DMS79 (cell line): ENCODE measurements around the gene SNTG2.

ENCODE experiments used
- DNase-seq: peaks from one replicate; lab custom pipeline; 2025; lab: John Stamatoyannopoulos, UW

The SNTG2 gene

DNA sequence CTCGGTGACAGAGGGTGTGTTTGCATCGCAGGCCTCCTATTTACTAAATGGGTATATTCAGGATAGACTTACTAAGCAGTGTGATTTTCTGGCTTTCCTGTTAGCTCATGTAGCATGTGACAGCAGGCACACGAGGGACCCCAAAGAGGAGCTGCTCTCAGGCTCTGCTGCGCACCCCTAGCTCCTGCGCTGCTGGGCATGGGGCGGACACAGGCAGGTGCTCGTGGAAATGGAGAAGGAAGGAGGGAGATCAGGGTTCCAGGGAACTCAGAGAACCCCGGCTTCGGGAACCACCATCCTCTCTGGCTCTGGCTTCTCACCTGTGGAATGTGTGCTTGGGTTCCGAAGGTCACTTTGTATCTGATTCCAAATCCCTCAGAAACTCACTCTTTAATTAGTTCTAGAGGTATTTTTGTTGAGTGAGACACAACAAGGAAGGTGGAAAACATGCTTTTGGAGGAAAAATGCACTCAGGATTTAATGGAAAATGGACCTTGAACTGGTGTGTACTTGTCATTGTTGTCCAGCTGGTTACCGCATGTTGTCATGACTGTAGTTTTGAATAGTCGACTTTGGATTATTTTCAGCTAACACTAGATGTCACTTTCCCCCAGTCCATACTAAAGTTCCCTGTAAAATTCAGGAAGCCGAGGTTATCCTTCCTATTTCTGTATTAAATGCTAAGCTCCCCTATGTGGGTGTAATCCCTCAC is 3.5 kb downstream of the SNTG2 start:
- peak; percentile 27 for DNase-seq

DNA sequence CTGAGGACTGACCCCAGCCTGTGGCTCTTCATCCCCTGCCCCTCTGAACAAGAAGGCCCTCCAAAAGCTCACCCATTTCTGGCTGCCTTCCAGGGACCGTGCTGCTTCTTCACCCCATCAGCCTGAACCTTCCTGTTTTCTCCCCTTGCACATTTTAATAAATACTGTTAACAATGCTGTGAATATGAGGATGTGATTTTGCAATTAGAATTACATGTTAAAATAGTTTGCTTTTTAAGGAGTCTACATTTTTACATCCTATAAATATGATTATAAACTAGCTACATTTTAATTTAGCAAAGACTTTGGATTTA is 4.0 kb downstream of the SNTG2 start:
- no peak for DNase-seq

DNA sequence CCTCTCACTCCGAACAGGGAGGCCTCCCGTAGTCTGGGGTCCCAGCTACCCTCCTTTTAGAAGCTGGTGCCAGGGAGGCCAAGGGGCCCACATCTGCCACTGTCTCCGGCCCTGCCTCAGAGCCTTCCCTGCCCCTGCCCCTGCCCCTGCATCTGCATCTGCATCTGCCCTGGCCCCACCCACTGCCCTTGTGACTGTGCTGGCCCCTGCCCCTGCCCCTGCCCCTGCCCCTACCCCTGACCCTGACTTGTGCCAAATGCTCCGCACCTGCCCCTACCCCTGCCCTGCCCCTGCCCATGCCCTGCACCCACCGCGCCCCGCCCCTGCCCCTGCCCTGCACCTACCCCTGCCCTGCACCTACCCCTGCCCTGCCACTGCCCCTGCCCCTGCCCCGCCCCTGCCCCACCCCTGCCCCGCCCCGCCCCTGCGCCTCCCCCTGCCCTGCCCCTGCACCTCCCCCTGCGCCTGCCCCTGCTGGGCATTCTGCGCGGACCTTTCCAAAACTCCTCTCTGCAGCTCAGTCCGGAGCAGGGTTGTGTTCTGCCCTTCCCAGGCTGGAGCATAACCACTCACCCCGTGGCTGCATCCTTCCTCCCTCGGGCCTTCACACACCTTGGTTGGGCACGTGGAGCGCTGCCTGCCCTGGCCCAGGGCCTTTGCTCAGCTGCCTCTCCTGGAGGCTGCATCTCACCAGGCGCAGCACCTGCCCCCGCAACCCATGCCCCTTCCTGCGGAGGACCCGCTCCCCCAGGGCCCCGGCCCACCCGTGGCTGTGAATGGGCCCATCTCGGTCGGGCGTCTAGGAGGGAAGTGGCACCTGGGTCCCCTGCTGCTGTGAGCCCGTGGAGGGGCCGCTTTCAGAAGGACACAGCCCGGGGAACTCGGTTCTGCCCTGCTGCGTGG is 5.4 kb downstream of the SNTG2 start:
- DNase-seq, result no peak

DNA sequence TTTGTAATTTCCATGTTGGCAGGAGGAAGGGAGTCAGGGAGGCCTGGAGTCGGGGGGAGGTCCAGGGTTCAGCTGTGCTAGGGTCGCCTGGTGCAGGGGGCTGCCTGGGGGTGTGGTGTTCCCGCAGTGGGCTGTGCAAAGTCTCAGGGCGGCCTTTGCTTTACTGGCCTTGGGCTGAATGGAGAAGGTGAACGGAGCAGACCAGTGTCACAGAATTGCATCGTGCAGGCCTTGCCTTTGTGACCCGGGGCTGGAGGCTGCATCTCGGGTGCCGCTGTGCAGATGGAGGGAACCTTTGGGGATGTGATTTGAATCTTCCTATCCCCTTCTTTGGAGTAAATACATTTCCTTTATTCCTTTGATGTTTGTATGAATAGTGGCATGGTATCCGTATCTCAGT is 8.8 kb downstream of the SNTG2 start:
- DNase-seq, result no peak

DNA sequence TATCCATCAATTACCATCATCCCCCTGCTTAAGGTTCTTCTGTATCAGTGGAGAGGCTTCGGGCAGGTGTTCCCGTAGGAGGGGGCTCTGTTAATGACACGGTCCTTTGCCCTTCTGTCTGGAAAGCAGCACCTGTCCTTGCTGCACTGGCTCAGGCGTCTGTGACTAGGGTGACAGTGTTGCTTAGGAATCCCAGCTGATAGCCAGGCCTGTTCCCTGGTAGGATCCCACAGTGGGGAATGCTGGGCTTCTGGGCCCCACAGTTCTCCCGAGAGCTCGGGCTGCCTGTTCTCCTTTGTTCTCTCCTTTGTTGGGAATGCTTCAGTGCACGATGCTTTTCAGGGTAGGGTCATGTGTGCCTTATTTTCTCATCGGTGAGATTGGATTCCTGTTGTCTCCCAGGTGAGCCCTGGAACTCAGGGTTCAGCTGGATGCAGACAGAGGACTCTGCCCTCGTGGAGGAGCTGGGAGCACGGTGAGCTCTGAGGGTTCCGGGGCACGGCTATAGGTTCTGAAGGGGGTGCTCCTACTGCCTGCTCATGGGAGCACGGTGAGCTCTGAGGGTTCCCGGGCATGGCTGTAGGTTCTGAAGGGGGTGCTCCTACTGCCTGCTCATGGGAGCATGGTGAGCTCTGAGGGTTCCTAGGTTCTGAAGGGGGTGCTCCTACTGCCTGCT is 9.6 kb downstream of the SNTG2 start:
- DNase-seq, result peak; percentile 73

DNA sequence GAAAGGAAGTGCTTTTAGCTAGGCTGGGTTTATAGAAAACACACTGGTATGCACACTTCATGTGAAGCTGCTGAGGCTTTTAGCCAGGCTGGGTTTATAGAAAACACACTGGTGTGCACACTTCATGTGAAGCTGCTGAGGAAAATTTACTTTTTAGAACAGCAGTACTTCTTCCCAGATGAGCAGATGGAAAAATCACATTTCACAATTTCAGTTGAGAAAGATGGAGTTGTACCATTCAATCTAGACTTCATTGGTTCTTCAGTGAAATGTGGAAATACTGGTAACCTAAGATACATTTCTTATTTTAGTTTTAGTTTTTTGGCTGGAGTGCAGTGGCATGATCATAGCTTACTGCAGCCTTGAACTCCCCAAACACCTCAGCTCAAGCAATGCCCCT is 11.1 kb downstream of the SNTG2 start:
- no peak for DNase-seq

DNA sequence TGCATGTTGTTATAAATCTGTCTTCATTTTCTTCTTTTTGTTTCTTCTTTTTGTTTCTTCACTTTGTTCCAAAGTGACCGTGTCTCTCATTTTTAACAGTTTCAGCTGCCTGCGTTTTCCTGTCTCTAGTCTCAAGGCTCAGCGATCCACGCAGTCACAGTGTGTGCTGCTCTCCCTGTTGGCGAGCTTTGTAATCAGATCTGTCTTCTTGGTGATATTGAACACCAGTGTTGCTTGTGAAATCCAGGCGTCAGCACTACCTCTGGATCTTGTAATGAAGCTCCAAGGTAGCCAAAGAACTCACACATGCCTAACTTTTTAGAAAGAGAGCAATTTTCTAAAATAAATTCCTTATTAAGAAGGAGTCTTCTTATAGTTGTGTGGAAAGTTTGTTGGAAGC is 13.2 kb downstream of the SNTG2 start:
- no peak for DNase-seq

DNA sequence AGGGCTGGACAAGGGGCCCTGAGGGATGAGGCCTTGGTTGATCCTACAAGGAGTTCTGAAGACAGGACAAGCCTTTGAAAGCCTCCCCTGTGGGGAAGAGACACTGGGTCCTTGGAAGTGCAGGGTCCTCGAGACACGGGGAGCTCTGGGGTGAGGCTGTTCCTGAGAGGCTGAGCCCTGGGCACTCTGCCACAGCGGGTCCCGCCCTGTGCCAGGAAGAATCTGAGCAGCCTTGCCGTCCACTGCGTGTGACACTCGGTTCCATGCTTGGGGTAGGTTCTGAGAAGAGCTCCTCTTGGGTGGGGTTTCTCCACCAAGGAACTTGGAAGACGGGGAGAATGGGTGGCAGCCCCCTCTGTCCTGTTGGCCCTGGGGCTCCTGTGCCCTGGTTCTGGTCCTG is 13.9 kb downstream of the SNTG2 start:
- no peak for DNase-seq

DNA sequence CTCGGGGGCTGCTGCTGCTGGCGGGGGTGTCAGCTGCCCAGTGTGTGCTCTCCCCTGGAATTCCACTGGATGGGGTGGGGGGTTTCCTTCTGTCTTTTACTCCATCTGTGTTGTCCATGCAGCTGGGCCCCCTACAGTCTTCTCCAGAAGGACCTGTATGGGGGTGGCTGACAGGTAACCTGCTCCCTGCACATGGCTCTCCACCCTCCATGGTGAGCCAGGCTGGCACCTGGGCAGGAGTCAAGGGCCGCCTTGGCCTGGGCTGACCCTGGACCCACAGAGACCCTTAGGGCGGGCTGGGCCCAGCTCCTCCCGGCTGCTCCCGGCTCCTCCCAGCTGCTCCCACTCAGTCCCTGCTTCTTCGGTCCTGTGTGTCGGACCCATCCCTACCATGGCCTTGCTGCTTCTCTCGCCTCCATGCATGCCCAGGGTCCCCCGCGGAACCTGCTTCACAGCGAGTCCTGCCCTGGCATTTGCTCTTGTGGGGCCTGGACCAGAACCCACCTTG is 15.0 kb downstream of the SNTG2 start:
- no peak for DNase-seq

DNA sequence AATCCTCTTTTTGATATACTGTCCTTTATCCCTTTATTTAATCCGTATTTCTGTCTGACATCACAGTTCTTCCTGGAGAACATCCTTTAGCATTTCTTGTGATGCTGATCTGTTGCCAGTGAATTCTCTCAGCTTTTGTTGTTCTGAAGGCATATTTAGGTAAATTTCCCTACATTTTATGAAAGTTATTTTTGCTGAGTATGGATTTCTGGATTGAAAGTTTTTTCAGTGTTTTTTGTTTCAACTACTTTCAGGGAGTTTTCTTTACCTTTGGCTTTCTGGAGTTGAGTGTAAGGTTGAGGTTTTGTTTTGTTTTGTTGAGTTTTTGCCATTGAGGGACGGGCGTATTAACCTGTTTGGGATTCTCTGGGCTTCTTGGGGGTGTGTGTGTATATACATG is 22.5 kb downstream of the SNTG2 start:
- DNase-seq, result no peak

DNA sequence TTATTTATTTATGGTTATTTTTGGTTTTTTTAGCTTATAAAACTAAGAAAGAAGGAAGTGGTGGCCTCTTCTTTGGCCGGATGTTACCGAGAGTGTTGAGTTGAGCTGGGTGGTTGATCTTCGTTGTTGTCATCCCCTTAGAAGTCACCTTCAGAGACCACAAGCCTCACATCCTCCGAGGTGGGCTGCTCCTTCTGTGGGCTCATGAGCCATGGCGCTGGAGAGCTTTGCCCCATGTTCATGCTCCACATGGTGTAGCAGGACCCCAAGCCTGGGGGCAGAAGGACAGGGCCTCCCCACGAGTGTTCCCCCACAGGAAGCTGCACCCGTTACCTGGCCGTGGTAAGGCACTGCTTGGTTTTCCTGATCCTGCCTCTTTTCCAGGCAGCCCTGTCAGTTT is 23.4 kb downstream of the SNTG2 start:
- DNase-seq, result no peak

DNA sequence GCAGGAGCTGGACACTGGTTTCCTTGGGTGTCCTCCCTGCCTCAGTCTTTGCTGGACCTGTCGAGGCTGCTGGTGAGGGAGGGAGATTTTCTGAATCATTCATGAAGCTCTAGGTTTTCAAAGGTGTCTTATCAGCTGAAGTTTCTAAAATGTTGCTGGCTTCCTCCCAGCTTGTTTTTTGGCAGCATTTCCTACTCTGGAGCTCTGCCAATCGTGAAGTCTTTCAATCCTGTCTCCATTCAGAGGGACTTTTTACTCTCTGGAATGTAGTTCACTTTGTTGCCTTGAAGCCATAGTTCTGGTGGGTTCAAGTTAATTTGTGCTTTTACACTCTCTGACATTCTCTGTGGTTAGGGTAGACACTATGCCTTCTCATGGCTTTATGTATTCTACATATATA is 23.9 kb downstream of the SNTG2 start:
- peak; percentile 58 for DNase-seq

DNA sequence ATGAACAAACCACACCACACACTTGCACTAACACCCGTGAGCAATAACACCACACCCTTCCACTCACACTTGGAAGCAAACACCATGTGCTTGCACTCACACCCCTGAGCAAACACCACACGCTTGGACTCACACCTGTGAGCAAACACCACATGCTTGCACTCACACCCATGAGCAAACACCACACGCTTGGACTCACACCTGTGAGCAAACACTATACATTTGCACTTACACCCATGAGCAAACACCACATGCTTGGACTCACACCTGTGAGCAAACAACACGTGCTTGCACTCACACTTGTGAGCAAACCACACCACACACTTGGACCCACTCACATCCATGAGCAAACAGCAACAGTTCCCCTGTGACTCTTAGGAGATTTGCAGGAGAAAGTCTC is 24.4 kb downstream of the SNTG2 start:
- no peak for DNase-seq

DNA sequence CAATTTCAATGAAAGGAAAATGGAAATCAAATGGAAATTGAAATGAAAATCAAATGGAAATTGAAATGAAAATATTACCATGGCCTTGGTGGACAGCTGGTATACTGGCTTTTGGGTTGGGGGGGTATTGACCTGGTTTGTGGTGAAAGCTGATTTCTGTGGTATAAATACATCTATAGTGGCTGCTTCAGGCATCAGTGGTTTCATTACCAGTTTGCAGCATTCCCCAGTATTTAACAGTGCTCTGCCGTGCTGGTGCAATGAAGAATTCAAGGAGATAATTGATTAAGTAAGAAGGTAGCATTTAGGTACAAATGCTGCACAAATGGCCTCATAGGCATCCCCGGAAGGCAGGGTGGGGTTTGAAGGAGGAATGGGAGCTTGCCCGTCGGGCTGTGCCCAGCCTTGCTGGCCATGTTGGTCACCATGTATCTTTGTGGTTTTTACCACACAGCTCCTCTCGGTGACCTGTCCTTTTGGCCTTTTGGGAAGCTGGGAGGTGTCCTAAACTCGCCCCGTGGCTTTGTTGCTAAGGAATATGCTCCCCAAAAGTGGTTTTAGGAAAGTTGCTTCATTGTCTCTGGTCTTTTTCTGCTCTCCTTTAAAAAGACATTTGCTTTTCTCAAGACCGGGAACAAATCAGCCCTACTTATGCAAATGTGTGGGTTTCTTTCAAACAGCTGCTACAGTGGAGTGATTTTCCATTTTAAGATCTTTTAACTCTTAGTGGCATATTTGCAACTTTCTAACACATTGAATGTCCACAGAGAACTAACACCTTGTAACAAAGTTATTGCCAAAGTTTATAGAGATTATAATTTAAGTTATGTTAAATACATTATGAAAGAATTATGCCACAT is 28.6 kb downstream of the SNTG2 start:
- no peak for DNase-seq

DNA sequence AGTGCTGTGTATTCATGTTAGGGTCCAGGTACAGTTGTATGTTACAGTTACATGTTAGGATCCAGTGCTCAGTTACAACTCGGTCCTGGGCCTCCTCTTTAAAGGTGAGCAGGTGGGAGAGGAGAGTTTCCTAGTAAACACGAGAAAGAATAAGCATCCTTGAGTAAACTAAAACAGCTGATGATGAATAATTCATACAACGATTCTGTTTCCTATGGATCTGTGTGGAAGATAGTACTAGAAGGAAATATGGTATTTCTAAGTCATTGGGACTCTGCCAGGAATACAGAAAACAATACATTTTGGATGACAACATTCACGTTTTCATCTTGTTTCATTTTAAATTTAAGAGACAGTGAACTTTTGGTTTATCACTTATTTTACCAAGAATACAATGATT is 29.5 kb downstream of the SNTG2 start:
- DNase-seq, result no peak

DNA sequence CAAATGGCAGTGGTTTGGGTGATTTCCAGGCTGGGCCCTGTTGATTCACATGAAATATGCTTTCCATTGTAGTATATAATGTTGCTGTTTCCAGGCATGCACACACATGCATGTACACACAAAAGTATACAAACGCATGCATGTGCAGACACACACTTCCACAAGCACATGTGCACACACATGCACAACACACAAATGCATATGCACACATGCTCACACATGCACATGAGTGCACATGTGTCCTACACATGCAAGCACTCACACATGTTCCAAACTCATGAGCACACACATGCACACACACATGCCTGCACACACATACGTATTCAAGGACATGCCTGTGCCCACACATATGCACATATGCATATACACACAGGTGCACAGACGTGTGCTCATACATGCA is 30.6 kb downstream of the SNTG2 start:
- DNase-seq, result no peak

DNA sequence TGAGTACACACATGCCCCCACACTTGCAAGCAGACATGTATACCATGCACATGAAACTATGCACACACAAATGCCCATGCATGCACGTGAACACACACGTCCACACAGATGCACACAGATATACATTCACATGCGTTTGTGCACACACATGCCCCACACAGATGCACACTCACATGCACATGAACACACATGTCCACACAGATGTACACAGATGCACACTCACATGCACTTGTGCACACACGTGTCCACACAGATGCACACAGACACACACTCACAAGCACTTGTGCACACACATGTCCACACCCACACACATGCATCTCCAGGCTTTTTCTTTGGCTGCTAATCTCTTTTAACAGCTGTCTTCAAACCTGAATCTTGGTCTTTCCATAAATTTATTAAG is 31.1 kb downstream of the SNTG2 start:
- no peak for DNase-seq

DNA sequence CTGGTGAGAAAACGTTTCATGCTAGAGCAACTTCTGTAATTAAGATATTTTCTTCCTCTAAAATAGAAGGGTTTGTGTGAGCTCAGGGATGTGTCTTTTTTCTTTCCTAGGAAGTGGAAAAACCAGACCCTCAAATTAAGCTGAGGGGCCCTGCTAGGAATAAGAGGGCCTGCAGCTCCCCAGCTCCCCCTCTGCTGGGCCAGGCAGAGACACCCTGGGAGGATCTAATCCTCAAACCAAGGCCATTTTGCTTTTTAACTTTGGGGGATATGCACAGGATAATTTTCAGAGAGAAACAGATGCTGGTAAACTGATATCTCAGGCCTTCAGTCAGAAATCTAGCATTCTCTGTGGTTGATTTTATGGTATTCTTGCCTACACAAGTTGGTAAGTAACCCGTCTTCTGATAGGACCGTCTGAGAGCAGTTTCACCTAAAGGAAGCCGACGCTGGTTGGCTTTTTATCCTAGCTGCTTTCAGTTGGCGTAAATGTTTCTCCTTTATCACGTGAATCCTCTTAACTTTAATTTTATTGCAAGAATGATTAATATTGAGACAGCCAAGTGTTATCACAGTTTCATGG is 34.8 kb downstream of the SNTG2 start:
- DNase-seq, result no peak

DNA sequence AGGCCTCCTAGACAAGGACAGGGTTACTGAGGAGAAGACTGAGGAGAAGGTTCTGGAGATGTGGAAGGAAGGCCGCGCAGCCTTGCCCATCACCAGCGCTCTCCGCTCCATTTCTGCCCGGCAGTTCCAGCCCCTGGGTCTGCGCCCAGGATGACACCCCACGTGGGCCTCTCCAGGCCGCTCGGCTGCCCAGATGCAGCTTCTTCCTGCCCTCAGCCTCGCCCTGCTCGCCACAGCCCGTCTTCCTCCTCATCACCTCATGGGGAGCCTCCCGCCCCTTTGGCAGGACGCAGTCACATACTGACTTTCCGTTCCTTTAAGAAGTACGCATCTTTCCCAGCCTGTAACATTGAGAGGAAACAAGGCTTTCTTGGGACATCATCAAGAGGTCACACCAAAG is 37.1 kb downstream of the SNTG2 start:
- DNase-seq, result no peak

DNA sequence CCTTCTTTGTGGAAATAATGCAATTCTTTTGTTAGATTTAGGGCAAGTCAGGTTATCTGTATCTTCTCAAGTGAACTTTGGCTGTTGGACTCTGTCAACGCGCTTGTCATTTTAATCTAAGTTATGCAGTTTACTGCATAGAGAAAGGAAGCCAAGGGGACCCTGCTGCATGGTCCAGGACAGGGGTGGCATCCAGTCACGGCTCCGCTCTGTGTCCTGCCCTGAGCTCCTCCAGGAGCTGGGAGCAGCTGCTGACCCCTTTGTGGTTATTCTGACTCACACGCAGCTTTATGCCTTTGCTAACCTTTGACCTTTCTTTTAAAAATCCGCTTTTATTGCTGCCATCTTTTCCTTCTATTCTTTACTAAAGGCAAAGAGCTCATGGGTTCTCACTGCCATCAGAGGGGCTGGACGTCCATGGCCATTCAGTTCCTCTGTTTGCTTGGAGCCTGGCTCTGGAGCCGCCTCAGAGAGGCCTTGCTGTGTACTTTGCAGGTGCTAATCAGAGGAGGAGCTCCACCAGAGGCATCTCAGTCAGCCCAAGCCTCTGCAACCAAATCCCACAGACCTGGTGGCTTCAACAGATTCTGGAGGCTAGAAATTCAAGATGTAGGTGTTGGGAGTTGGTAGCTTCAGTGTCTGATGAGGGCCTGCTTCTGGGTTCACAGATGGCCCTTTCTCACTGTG is 39.3 kb downstream of the SNTG2 start:
- DNase-seq, result no peak

DNA sequence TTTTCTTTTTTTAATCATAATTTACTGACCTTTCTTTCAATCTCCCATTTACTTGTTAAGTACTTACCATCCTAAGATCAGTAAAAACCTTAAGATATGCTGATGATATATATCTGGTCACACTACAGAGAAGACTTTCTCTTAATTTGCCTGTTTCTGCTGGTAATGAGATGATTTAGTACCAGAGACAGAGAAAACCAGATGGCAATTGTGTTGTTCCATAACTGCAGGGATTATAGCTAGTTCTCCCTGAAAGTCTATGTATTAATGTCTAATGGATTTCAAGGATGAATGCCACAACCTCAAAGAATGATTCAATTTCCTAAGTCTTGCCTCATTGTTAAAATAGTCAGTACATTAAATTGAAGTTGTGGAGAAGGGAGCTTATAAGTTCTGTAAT is 40.3 kb downstream of the SNTG2 start:
- DNase-seq, result no peak
